Measurements from ENCODE around the gene GRIN2A.

The GRIN2A gene

GRCh38 chr16:9868606-9869149 lies 313.6 kb downstream of the GRIN2A start:
- Histone ChIP-seq H3K27me3 (ENCODE audit: insufficient read depth, low read depth) (no peaks in the 10 kb centered on the region), H4K20me1 (ENCODE audit: insufficient read depth) (no peaks in the 10 kb centered on the region), H2AFZ (ENCODE audit: low read depth) (no peak overlapping the region), H3K79me2 (ENCODE audit: insufficient read depth, low read depth) (no peaks in the 10 kb centered on the region), H3K4me3 (IDR thresholded peaks at IDR 0.05; ENCODE audit: insufficient read depth, low read depth, low read length) (no peak overlapping the region), H3K27ac (no peak overlapping the region), H3K36me3 (ENCODE audit: insufficient read depth) (no peaks in the 10 kb centered on the region), H3K4me1 (ENCODE audit: low read depth, poor library complexity, severe bottlenecking) (no peaks in the 10 kb centered on the region), H3K4me2 (no peak overlapping the region), H3K9ac (no peak overlapping the region)
- TF ChIP-seq CTCF (conservative IDR thresholded peaks at IDR 0.05; ENCODE audit: low read depth, low read length): no peak

DNA sequence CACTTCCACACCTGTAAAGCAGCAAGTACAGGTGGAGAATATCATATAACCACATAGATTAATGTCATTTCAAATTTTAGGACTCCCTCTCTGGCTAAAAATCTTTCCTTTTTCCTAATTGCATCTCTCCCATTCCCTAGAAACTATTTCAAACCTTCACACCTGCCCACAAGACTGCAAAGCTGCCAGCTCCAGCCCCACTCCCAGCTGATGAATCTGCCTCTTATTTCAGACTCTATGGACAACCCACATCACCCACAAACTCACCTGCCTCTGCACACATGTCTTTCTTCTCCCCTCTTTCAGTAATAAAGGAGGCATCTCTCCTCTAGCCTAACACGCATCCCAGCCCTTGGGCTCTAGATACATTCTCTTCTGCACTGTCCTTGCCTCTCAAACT lies 315.1 kb downstream of the GRIN2A start:
- H3K9ac ChIP-seq: no peak overlapping the region
- H4K20me1 ChIP-seq (ENCODE audit: insufficient read depth): no peaks in the 10 kb centered on the region
- TF ChIP-seq CTCF (conservative IDR thresholded peaks at IDR 0.05; ENCODE audit: low read depth, low read length): no peak
- H3K4me1 ChIP-seq (ENCODE audit: low read depth, poor library complexity, severe bottlenecking): no peaks in the 10 kb centered on the region
- no peak overlapping the region for H3K4me3 ChIP-seq (IDR thresholded peaks at IDR 0.05; ENCODE audit: insufficient read depth, low read depth, low read length)
- no peak overlapping the region for H3K27ac ChIP-seq
- H3K27me3 ChIP-seq (ENCODE audit: insufficient read depth, low read depth): no peaks in the 10 kb centered on the region
- no peaks in the 10 kb centered on the region for H3K36me3 ChIP-seq (ENCODE audit: insufficient read depth)
- no peak overlapping the region for H3K4me2 ChIP-seq
- no peak overlapping the region for H2AFZ ChIP-seq (ENCODE audit: low read depth)
- no peaks in the 10 kb centered on the region for H3K79me2 ChIP-seq (ENCODE audit: insufficient read depth, low read depth)

GRCh38 chr16:9864461-9864860 lies 317.8 kb downstream of the GRIN2A start:
- no peaks in the 10 kb centered on the region for H3K36me3 ChIP-seq (ENCODE audit: insufficient read depth)
- no peaks in the 10 kb centered on the region for H4K20me1 ChIP-seq (ENCODE audit: insufficient read depth)
- H3K27ac ChIP-seq: no peak overlapping the region
- no peak overlapping the region for H2AFZ ChIP-seq (ENCODE audit: low read depth)
- H3K27me3 ChIP-seq (ENCODE audit: insufficient read depth, low read depth): no peaks in the 10 kb centered on the region
- no peak overlapping the region for H3K9ac ChIP-seq
- no peak for TF ChIP-seq CTCF (conservative IDR thresholded peaks at IDR 0.05; ENCODE audit: low read depth, low read length)
- H3K4me2 ChIP-seq: no peak overlapping the region
- H3K4me1 ChIP-seq (ENCODE audit: low read depth, poor library complexity, severe bottlenecking): no peaks in the 10 kb centered on the region
- H3K79me2 ChIP-seq (ENCODE audit: insufficient read depth, low read depth): no peaks in the 10 kb centered on the region
- no peak overlapping the region for H3K4me3 ChIP-seq (IDR thresholded peaks at IDR 0.05; ENCODE audit: insufficient read depth, low read depth, low read length)

- no peak for TF ChIP-seq CTCF (conservative IDR thresholded peaks at IDR 0.05; ENCODE audit: low read depth, low read length)
- Histone ChIP-seq H3K27ac (no peak overlapping the region), H3K4me1 (ENCODE audit: low read depth, poor library complexity, severe bottlenecking) (no peaks in the 10 kb centered on the region), H3K79me2 (ENCODE audit: insufficient read depth, low read depth) (no peaks in the 10 kb centered on the region), H4K20me1 (ENCODE audit: insufficient read depth) (no peaks in the 10 kb centered on the region), H3K9ac (no peak overlapping the region), H3K36me3 (ENCODE audit: insufficient read depth) (no peaks in the 10 kb centered on the region), H3K27me3 (ENCODE audit: insufficient read depth, low read depth) (no peaks in the 10 kb centered on the region), H2AFZ (ENCODE audit: low read depth) (no peak overlapping the region), H3K4me3 (IDR thresholded peaks at IDR 0.05; ENCODE audit: insufficient read depth, low read depth, low read length) (no peak overlapping the region), H3K4me2 (no peak overlapping the region)
Measured at GRCh38 chr16:9862327-9862726, 319.9 kb downstream of the GRIN2A start.

Data from KMS-11 (cell line).